ENCODE measurements around the gene FAM3A.

GRCh38 chrX:154495472-154495922 lies 20.5 kb downstream of the FAM3A start:
- TF ChIP-seq NR3C1 (CRISPR knock-in tag; conservative IDR thresholded peaks at IDR 0.05; ENCODE audit: low read depth) = no peak
- TF ChIP-seq CTCF (IDR thresholded peaks at IDR 0.05) = no peak
- TF ChIP-seq NFATC4 (CRISPR knock-in tag; IDR thresholded peaks at IDR 0.05) = no peak
- no peak for TF ChIP-seq USF1 (CRISPR knock-in tag; IDR thresholded peaks at IDR 0.05)
- no peak for TF ChIP-seq SOX15 (CRISPR knock-in tag; IDR thresholded peaks at IDR 0.05)
- TF ChIP-seq ZNF232 (CRISPR knock-in tag; IDR thresholded peaks at IDR 0.05) = no peak
- TF ChIP-seq E2F4 (CRISPR knock-in tag; IDR thresholded peaks at IDR 0.05; ENCODE audit: borderline replicate concordance, low read depth) = no peak
- no peak for TF ChIP-seq CREB1 (CRISPR knock-in tag; IDR thresholded peaks at IDR 0.05)
- no peak for TF ChIP-seq IRF2 (CRISPR knock-in tag; IDR thresholded peaks at IDR 0.05; ENCODE audit: borderline replicate concordance, low read depth)
- no peak for TF ChIP-seq TCF7 (CRISPR knock-in tag; IDR thresholded peaks at IDR 0.05; ENCODE audit: low read depth)
- no peak for TF ChIP-seq ATF2 (CRISPR knock-in tag; IDR thresholded peaks at IDR 0.05; ENCODE audit: borderline replicate concordance, low read depth)
- TF ChIP-seq ATF1 (CRISPR knock-in tag; IDR thresholded peaks at IDR 0.05) = no peak
- TF ChIP-seq PRDM15 (CRISPR knock-in tag; IDR thresholded peaks at IDR 0.05) = no peak
